Stimulated activated CD4-positive, alpha-beta T cell treated with anti-CD3 and anti-CD28 coated beads, Interleukin-1b, Interleukin-23, amount 100 ng/mL, for 48 hours (primary cell): ENCODE results near the gene IMMP2L.
"Not testable (repeated sequence)": the region's sequence is repeated elsewhere in the genome, so short reads cannot be mapped to it uniquely, and the experiment has no call there.

Source experiments
- DNase-seq: peaks from one replicate; pipeline ENCODE4 v3.0.0-alpha.2; 2020

Gene IMMP2L

DNA sequence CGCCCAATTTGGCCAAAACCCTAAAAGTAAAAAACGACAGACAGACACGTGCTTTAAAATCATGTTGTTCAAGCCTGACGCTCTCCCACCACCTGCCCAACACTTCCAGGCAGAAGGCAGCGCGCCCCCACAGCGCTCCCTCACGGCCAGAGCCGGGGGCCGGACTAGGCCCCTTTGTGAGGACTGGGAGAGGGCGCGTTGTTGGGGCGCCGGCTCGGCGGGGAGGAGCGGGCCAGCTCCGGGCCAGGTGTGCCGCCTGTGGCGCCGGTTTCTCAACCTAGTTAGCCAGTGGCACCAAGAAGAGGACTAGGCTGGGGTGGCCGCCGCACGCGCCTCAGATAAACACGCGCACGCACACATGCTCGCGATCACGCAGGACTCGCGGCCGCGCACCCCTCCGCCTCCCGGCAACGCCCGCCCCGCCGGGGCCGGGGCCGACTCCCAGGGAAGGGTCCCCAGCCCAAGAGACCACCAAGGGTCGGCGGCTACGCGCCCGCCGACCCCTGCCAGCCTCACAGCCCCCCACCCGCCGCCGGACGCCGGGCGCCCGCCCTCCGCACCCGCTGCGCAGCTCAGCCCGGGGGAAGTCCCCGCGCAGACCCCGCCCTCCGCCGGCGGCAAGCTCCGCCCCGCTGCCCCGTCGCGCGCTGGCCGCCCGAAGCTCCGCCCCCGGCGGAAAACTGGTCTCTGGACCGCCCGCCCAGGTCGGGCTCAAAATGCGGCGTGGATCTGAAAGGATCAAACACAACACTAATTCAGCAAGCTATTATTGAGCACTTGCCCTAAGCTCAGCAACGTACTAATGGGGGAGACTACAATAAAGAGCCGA lies at the start of gene IMMP2L:
Gene IMMP2L (minus strand): TSS at position 589 of the 829 bp plus-strand sequence.
- DNase-seq, result peak; percentile 87

DNA sequence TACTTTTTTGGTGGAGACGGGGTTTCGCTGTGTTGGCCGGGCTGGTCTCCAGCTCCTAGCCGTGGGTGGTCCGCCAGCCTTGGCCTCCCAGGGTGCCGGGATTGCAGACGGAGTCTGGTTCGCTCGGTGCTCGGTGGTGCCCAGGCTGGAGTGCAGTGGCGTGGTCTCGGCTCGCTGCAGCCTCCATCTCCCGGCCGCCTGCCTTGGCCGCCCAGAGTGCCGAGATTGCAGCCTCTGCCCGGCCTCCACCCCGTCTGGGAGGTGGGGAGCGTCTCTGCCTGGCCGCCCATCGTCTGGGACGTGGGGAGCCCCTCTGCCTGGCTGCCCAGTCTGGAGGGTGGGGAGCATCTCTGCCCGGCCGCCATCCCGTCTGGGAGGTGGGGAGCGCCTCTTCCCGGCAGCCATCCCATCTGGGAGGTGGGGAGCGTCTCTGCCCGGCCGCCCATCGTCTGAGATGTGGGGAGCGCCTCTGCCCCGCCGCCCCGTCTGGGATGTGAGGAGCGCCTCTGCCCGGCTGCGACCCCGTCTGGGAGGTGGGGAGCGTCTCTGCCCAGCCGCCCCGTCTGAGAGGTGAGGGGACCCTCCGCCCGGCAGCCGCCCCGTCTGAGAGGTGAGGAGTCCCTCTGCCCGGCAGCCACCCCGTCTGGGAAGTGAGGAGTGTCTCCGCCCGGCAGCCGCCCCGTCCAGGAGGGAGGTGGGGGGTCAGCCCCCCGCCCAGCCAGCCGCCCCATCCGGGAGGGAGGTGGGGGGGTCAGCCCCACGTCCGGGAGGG lies 47.4 kb upstream of the IMMP2L start:
- not testable (repeated sequence) for DNase-seq

DNA sequence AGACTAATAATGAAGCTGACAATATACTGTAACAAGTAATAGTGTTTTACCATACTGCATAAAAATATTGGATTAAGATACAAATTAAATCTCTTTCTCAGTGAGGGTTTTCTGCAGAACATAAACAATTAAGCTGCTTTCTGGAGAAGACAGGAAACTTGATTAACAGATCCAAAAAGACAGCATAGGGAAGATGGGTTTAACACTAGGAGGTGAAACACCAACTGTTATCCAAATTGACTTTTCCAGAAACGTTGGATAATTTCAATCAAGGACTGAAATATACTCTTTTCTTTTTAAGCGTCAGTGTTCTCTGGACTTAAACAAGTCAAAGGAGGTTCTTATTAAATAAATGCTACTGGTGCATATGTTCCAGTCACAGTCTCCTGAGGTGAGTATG lies 45.3 kb upstream of the IMMP2L start:
- DNase-seq, result no peak

DNA sequence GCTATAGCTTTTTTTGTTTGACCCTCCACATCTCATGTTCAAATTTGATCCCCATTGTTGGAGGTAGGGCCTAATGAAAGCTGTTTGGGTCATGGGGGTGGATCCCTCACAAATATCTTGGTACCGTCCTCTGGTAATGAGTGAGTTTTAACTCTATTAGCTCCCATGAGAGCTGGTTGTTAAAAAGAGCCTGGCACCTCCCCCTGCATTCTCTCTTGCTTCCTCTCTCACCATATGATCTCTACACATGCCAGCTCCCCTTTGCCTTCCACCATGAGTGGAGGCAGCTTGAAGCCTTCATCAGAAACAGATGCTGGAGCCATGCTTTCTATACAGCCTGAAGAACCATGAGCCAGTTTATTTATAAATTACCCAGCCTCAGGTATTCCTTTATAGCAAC lies 43.0 kb upstream of the IMMP2L start:
- no peak for DNase-seq

DNA sequence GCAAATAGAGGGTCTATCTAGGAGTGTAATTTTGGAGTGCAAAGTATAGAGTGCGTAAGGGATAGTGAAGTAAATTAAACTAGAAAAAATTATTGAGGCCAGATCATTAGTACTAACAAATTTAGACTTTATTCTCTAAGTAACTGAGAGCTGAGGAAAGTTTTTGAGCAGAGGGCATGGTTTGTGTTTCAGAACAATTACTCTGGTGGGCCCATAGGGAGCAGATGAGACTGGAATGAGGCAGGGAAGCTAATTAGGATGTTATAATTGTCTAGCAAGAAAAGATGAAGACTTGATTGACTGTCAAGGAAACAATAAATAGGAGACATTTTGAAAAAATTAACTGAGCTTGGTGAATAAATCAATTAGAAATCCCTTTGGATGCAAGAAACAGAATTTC lies 37.8 kb upstream of the IMMP2L start:
- DNase-seq, result no peak

DNA sequence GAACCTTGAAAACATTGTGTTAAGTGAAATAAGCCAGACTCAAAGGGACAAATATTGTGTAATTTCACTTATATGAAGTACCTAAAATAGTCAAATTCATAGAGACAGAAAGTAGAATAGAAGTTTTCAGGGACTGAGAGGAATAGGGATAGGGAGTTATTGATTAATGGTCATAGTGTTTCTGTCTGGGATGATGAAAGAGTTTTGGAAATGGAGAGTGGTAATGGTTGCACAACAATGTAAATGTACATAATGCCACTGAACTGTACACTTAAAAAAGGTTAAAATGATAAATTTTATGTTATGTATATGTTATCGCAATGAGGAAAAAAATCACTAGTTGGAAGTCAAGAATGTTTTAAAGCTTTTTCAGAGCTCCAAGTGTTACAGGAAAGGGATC lies 33.5 kb upstream of the IMMP2L start:
- no peak for DNase-seq

DNA sequence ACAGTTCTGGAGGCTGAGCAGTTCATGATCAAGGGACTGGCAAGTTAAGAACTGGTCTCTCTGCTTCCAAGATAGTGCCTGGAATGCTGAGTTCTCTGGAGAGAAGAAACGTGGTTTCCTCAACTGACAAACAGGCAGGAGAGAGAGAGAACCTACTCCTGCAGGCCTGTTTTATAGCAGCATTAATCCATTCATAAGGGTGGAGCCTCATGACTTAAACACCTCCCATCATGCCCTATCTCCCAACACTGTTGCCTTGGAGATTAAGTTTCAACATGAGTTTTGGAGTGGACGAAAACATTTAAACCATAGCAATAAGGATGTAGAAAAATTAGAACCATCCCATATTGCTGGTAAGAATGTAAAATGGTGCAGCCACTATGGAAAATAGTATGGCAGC lies 32.3 kb upstream of the IMMP2L start:
- no peak for DNase-seq

DNA sequence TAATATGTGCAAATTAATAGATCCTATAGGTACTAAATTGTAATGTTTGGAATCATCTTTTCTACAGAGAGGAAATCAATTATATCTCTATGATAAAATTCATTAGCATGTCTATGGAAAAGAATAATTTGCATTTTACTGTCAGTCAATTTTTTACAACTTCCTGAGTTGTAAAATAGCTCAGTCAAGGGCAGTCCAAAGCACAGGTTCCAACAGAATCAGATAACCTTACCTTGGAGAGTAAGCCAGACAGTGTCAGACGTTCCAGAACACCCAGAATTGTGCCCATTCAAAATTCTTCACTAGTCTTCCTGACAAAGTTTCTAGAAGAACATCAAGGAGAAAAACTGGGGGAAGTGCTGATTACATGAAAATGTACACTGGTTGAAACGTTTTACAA lies 31.1 kb upstream of the IMMP2L start:
- no peak for DNase-seq

DNA sequence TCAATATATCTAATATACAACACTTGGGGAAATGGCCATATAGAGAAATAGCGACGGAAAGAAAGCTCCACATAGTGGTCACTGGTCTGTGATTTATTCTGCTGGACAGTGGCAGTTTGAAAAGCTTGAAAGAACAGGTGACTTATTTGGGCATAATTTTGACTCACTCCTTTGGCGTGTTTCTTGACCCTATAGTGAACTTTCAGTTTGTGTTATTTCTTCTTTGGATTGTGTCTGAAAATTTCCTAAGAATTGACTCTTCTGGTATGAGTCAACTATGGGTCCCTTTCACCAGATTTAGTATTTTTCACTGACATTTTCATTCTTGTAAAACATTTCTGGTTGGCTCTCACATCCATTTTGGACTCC lies 25.8 kb upstream of the IMMP2L start:
- no peak for DNase-seq

DNA sequence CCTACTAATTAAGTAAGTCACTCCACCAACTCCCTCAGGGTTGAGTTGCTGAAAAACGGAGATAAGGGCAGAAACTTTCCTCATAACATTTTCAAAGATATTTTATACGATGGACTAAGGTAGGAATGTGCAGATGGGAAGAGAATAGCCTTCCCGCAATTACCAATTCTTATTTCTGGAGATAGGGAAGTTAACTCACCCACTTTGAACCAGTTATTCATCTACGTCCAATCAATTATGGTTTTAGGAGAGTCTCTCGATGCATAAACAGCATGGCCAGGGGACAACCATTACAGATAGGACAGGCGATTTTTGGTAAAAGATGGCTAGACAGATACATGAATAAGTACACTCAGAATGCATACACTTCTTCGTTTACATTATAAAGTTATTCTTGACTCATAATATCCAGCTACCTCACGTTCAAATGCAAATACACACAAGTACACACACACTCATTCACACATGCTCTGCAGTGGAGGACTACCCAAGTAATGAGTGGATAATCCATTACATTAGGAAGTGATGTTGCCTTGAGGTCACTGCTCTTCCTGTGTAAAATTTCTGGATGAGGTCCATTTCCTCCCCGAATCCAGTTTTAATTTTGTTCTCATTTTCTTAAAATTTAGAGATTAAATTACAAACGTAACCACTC lies 25.2 kb upstream of the IMMP2L start:
- no peak for DNase-seq

DNA sequence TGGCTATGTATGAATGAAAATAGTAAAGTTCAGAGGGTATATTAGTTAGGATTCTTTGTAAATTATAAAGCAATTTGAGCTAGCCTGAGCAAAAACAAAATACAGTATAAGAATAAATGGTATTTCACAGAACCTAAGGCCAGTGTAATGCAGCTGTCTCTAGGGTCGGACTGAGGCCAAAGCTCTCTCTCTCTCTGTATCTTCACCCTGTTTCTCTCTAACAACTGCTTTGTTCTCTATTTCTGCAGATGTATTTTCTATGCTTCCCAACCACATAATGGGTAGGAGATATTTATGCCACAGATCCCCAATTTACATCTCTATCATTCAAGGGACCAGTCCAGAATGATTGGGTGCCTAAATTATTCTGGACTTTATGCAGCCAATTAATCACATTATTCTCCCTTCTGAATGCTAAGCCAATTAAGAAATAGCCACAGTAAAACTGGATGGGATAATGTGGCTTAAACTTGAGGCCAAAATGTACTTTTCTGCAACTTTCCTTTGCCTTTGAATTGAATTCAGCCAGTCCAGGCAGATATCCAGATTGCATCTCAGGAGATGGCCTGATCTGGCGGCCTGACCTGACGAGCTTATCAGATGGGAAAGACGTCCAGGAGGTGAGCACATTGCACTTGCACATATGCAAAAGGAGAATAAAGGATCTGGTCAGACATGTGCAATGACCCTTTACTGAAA lies 24.6 kb upstream of the IMMP2L start:
- no peak for DNase-seq

DNA sequence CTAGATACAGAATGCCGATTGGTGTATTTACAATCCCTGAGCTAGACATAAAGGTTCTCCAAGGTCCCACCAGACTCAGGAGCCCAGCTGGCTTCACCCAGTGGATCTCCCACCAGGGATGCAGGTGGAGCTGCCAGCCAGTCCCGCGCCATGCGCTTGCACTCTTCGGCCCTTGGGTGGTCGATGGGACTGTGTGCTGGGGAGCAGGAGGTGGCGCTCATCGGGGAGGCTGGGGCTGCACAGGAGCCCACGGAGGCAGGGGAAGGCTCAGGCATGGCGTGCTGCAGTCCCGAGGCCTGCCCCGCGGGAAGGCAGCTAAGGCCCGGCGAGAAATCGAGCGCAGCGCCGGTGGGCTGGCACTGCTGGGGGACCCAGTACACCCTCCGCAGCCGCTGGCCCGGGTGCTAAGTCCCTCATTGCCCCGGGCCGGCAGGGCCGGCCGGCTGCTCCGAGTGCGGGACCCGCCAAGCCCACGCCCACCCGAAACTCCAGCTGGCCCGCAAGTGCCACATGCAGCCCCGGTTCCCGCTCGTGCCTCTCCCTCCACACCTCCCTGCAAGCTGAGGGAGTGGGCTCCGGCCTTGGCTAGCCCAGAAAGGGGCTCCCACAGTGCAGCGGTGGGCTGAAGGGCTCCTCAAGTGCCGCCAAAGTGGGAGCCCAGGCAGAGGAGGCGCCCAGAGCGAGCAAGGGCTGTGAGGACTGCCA lies 19.6 kb upstream of the IMMP2L start:
- DNase-seq, result not testable (repeated sequence)

DNA sequence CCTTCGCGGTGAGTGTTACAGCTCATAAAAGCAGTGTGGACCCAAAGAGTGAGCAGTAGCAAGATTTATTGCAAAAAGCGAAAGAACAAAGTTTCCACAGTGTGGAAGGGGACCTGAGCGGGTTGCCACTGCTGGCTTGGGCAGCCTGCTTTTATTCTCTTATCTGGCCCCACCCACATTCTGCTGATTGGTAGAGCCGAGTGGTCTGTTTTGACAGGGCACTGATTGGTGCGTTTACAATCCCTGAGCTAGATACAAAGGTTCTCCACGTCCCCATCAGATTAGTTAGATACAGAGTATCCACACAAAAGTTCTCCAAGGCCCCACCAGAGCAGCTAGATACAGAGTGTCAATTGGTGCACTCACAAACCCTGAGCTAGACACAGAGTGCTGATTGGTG lies 18.9 kb upstream of the IMMP2L start:
- not testable (repeated sequence) for DNase-seq

DNA sequence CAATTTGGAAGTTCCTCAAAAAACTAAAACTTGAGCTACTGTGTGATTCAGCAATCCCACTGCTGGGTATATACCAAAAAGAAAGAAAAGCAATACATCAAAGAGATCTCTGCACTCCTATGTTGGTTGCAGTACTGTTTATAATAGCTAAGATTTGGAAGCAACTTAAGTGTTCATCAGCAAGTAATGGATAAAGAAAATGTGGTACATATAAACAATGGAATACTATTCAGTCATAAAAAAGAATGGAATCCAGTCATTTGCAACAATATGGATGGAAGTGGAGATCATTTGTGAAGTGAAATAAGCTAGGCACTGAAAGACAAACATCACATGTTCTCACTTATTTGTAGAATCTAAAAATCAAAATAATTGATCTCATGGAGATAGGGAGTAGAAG lies 16.5 kb upstream of the IMMP2L start:
- DNase-seq, result no peak

DNA sequence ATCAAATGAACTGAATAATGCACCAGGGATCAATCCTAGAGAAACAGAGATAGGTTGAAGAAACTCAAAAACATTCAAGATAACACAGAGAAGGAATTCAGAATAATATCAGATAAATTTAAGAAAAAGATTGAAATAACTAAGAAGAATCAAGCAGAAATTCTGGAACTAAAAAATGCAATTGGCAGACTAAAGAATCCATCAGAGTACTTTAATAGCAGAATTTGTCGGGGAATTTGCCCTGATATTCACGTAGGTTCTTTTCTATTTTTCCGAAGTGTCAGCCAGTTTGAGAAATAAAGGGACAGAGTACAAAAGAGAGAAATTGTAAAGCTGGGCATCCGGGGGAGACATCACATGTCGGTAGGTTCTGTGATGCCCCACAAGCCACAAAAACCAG lies 9.4 kb upstream of the IMMP2L start:
- DNase-seq, result no peak

DNA sequence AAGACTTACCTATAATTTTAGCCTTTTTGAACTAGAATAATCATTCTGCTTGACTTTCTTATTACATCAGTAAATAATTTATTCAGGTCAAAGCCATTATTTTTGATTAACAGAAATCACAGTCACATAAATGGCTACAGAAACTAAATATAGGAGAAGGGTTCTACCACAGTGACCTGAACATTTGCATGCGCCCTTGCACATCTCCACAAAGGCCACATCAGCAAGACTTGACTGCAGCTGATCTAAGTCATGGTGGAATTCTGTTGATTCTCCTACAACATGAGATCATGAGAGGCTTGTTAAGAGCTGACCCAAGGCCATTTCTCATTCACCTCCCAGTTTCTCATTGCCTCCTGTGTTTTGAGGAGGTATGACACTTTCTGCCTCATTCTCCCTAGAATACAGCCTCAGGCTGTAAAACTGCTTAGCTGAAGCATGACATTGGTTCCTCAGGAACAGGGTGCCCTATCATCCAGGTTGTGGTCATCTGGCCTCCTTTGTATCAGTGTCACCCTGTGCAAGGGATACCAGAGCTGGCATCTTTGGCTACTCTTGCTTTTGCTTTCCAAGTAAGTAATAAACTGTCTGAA lies 6.7 kb upstream of the IMMP2L start:
- no peak for DNase-seq

DNA sequence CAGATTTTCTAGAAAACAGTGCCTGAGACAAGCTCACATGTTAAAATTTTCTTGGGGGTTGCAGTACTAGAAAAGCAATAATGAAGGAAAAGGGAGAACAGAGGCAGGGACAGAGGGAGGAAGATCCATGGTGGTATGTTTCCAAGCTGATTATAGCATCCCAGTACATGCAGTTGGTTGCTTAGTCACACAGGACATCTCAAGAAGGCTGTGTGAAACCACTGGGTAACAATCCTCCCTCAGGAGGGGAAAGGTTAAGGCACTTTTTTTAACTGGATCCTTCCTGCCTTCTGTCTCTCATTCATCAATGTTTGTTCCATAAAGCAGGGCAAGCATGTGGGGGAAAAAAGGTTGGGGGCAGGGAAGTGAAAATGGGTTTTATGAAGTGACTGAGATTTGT lies 6.1 kb upstream of the IMMP2L start:
- no peak for DNase-seq

DNA sequence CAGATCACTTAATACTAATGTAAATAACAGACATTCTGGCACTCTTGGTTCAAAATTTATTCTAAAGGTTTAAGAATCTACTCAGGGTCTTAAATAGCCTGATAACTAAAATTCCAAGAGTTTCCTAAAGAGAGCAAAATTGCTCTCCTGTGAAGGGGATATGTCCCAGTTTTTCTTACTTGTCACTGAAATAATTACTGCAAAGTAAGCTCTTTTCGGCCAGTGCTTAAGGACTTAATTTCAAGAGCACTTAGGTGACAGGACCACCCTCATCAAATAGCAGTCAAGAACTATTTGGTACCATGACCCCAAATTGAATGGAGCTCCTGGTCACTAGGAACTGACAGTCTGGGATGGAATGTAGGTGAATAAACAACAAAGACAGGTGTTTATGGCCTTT lies 1.8 kb upstream of the IMMP2L start:
- no peak for DNase-seq

DNA sequence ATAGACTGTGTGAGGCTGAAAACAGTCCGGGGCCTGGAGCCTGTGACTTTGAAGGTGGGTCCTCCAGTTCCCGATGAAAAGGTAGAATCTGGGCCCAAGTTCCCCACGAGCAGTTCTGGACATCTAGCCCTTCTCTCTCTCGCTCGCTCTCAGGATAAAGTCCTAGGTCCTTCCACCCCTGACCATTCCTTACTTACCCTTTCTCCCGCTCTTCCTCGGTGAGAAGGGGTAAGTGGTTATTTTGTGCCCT lies 713 bp downstream of the IMMP2L start:
- no peak for DNase-seq

DNA sequence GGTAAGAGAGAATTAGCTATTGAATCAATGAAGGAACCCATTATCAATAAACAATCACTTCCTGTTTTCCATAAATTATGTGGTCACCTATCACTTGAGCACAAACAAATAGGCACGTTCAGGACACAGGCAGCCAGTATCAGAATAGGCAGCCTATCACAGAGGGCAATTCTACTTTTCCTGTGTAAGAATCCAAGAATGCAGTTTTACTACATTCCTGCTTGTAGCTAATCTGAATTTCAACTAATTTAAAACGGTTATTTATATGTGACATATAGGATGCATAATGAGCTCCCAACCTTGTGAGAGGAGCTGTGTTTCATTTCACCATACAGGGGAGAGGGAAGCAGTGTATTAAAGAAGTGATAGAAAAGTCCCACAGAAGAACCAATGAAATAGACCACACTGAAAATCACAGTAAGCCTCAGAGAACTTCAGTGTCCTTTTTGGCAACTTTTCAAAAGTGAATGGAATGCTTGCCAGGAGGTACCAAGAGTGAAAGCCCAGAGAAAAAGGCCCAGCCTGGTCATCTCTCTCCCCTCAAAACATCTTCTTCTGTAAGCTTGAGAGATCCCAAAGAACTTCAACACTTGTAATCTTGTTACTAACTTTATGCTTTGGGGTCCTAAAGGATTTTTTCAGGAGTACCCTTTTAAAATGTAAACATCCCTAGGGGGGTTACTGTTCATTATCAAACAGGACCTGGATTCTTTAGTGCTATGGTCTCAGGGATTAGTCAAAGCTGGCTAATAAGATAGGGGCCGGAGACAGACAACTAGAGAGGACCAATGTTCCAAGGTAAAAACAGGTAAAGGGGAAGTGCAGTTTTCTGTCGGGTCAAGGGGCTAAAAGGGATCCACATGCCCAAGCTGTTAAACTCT lies 1.3 kb downstream of the IMMP2L start:
- DNase-seq, result no peak

DNA sequence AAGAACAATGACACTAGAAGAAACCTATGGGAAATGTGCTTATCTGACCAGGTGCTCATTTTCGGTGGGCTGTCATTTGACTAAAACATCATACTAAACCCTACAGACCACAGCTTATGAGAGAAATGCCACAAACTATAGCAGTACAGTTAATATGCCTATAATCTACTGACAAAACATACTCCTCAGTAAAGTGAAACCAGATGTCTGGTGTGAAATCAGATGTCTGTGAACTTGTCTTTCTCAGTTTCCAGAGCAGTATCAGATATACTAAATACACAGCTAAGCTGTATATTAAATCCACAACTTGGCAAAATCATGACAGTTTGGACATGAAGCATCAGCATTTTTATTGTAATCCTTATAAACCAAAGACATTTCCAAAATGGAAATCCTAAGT lies 3.3 kb downstream of the IMMP2L start:
- no peak for DNase-seq

DNA sequence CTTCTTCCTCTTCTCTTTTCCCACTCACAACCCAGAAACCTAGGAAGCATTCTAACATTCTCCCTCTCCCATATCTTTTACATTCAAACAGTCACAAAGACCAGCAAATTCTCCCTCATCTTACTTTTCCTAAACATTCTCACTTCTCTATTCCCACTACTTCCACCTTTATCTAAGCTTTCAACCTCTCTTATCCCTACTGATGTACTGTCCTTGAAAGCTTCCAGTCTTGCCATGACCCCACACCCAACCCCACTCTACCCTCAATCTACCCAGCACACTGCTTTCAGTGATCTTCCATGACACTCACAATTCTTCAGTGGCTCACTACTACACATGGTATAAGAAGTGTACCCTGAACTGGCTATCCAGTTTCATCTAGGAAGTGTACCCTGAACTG lies 5.3 kb downstream of the IMMP2L start:
- DNase-seq, result no peak
